ENCODE data around the gene SIRPG.
A peak's percentile ranks its signal among the peaks of the same experiment; 100 is the strongest.

DNA sequence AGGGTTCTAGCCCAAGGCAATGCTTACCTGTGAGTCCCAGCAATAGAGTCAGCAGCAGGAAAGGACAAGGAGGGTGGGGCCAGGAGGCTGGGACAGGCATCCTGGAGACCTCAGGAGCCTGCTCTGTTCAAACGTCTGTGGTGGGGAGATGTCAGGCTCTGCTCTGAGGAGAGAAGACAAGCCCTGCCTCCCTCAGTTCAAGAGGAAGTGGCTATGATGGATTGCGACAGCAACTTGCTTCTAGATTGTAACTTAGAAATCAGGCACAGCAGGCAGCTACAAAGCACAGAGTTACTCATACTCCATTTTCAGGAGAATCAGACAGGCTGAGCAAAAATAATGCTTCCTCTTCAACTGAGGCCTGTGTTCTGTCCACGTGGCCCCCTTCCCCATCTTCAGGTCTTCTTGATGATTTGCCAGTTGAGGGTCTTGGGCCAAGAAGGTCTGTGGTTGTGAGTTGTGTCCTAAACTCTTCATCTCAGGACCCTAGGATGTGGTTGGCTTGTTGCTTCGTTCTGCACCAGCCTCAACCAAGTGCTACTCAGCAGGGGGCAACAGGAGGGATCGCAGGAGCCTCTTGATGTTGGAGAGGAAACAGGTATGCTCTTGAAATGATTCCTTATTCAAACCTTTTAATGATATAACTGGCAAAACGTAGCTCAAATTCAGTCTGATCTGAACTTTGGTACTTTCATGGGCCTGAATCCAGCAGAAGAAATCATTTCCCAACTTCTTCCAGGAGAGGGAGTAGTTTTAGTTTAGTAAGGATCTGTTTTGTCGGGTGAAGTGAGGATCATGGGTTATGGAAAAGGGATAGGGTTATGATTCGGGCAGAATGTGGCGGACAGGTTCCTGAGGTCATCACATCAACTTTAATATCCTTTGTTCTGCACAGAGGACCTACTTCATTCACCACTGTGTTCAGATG, 68.8 kb downstream of the SIRPG start:
- TF ChIP-seq SAP30 (IDR thresholded peaks at IDR 0.05; ENCODE audit: insufficient read depth, insufficient replicate concordance, low read length) (no peak), HDAC6 (IDR thresholded peaks at IDR 0.05; ENCODE audit: low read depth, low read length) (no peak), SP1 (IDR thresholded peaks at IDR 0.05; ENCODE audit: low read depth, low read length) (no peak), POLR2A (IDR thresholded peaks at IDR 0.05; ENCODE audit: control extremely low read depth in 1 of 2, low read depth in 2 of 2, low read length in 2 of 2) (no peak), CEBPB (IDR thresholded peaks at IDR 0.05; ENCODE audit: low read depth, low read length) (no peak), TAF1 (IDR thresholded peaks at IDR 0.05; ENCODE audit: low read depth, low read length) (no peak), RAD21 (IDR thresholded peaks at IDR 0.05 in 1 of 2, conservative IDR thresholded peaks at IDR 0.05 in 1 of 2; ENCODE audit: low read depth in 2 of 2, low read length in 2 of 2) (peak; percentile 30 to 40; a peak in 3 of 4 replicates), ZNF274 (IDR thresholded peaks at IDR 0.05; ENCODE audit: borderline replicate concordance, extremely low read depth, low read length) (no peak), JUND (IDR thresholded peaks at IDR 0.05; ENCODE audit: low read length) (no peak)
- TF ChIP-seq, protein P1, sequence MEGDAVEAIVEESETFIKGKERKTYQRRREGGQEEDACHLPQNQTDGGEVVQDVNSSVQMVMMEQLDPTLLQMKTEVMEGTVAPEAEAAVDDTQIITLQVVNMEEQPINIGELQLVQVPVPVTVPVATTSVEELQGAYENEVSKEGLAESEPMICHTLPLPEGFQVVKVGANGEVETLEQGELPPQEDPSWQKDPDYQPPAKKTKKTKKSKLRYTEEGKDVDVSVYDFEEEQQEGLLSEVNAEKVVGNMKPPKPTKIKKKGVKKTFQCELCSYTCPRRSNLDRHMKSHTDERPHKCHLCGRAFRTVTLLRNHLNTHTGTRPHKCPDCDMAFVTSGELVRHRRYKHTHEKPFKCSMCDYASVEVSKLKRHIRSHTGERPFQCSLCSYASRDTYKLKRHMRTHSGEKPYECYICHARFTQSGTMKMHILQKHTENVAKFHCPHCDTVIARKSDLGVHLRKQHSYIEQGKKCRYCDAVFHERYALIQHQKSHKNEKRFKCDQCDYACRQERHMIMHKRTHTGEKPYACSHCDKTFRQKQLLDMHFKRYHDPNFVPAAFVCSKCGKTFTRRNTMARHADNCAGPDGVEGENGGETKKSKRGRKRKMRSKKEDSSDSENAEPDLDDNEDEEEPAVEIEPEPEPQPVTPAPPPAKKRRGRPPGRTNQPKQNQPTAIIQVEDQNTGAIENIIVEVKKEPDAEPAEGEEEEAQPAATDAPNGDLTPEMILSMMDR (IDR thresholded peaks at IDR 0.05; ENCODE audit: control extremely low read depth in 1 of 3, insufficient read depth in 1 of 3, low read depth in 1 of 3, low read length in 3 of 3) = peak in 1 of 3 experiments; percentile 31; a peak in 1 of 4 replicates
